Amniotic epithelial cell (primary cell): ENCODE measurements around the gene TM9SF4.

Experiments used
- DNase-seq: peaks from one replicate; pipeline ENCODE4 v3.0.0-alpha.2; 2010; ENCODE audit warnings: low read depth

Gene TM9SF4

GRCh38 chr20:32207626-32208498 lies 98.3 kb downstream of the TM9SF4 start, which contains the start of the genes PLAGL2 and POFUT1:
Gene PLAGL2 (minus strand): TSS chr20:32207743. CDS start chr20:32202178, 5,565 bp downstream.
Gene POFUT1 (plus strand): TSS chr20:32207880. CDS start chr20:32207942, 62 bp downstream.
- peak; percentile 77 for DNase-seq

- DNase-seq: no peak
These were observed 99.1 kb downstream of the TM9SF4 start for GRCh38 chr20:32208499-32209154.

DNA sequence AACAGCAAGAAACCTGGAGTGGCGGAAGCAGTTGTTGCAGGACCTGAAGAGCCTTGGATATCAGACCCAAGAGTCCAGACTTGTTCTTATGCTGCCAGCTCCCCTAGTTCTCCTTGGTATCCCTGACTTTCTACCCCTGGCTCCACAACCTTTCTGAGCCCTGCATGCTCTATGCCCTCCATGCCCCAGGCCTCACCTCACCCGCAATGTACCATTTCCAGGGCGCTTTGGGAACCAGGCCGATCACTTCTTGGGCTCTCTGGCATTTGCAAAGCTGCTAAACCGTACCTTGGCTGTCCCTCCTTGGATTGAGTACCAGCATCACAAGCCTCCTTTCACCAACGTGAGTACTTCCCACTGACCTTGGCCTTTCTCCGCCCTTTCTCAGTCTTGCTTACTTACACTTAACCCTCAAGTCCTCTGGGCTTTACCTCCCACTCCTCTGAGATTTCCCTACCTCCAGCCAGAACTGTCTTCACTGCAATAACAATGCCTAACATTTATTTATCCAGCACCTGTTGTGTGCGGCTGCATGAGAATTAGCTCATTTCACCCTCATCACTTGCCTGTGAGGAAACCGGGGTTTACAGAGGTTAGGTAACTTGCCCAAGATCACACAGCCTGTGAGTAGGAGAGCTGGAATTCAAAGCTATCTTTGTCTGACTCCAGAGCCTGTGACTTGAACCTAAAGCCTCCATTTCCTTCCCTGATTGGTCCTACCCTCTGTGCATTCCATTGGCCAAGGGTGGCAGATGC lies 100.5 kb downstream of the TM9SF4 start:
- peak; percentile 63 for DNase-seq

DNA sequence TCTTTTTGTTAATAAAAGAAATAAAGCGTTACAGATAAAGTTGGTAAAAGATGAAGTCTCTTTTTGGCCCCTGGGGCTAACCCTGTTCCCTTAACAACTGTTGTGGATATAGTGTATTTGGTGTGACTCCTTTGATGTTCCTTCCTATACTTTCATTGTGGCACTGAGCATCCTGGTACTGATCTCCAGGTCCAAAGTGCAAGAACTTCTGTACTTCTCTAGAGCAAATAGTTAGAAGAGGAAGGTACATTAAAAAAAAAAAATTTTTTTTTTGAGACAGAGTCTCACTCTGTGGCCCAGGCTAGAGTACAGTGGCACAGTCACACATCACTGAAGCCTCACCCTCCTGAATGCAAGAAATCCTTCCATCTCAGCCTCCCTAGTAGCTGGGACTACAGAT lies 104.4 kb downstream of the TM9SF4 start:
- DNase-seq: no peak

DNA sequence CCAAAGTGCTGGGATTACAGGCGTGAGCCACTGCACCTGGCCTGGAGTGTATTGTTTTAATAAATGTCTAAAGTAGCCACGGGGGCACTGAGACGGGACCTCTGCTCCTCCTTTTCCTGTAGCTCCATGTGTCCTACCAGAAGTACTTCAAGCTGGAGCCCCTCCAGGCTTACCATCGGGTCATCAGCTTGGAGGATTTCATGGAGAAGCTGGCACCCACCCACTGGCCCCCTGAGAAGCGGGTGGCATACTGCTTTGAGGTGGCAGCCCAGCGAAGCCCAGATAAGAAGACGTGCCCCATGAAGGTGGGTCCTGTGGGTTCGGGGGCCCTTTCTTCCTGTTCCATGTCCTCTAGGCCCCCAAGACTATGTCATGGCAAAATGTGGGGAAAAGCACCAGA lies 105.6 kb downstream of the TM9SF4 start:
- DNase-seq: no peak

- no peak for DNase-seq
These were observed 106.2 kb downstream of the TM9SF4 start for GRCh38 chr20:32215729-32216128.

DNA sequence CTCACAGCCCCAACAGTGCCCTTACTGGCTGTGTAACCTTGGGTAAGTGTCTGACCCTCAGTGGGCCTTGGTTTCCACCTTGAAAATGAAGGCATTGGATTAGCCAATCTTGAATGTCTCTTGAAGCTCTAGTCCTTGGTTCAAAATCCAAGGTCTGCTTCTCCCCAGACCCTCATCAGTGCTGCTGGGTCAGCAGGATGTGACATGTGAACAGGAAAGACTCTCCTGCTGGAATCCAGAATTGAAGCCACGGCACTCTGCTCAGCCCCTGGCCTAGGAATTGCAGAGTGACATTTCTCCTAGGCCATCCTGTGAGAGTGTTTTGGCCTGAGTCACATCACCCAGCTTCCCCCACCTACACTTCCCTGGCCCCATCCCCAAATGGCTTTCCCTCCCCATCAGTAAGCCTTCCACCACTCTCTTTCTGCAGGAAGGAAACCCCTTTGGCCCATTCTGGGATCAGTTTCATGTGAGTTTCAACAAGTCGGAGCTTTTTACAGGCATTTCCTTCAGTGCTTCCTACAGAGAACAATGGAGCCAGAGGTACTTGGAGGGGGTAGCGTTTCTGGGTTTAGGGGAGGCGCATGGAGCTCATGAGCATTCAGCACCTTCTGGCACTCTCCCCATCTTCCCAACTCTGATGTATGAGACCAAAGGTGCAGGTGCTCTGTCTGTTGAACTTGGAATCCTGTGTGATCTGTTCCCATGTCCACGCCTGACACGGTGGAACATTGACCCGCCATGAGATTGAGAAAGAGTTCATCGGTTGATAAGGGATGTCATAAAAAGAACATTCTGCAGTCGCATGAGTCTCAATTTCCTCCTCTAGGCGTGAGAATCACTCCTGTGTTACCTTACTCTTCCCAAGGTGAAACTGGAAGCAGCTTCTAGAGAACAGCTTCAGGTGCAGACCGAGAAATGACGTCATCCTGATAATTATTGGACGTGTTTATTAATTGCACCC lies 106.9 kb downstream of the TM9SF4 start:
- no peak for DNase-seq
